Activated CD8-positive, alpha-beta memory T cell treated with anti-CD3 and anti-CD28 coated beads, Interleukin-2, amount 50 U/mL, for 48 hours (primary cell): ENCODE measurements around the gene APBB3.
A peak's percentile ranks its signal among the peaks of the same experiment; 100 is the strongest.

ENCODE experiments used
- DNase-seq: peaks from one replicate; pipeline ENCODE4 v3.0.0-alpha.2; 2020

Gene APBB3

GRCh38 chr5:140551872-140552271, 12.5 kb downstream of the APBB3 start:
- peak; percentile 40 for DNase-seq

GRCh38 chr5:140550147-140551079, 14.0 kb downstream of the APBB3 start:
- peak; percentile 43 for DNase-seq

- peak; percentile 51 for DNase-seq
Measured at GRCh38 chr5:140549237-140550144, 14.9 kb downstream of the APBB3 start.

- DNase-seq: peak; percentile 54
Measured at GRCh38 chr5:140548791-140549190, 15.6 kb downstream of the APBB3 start.

- peak; percentile 52 for DNase-seq
Measured at GRCh38 chr5:140548300-140548688, 16.1 kb downstream of the APBB3 start.

- DNase-seq: peak; percentile 90
Measured at GRCh38 chr5:140547508-140548299, 16.7 kb downstream of the APBB3 start, which contains the start of gene EIF4EBP3. Gene EIF4EBP3, plus strand, starts transcription at chr5:140547662. Its CDS starts 76 bp downstream, at chr5:140547738.

GRCh38 chr5:140546851-140547507, 17.4 kb downstream of the APBB3 start:
- no peak for DNase-seq

- DNase-seq: no peak
Measured at GRCh38 chr5:140545606-140546005, 18.8 kb downstream of the APBB3 start.

- DNase-seq: no peak
Measured at GRCh38 chr5:140544986-140545385, 19.4 kb downstream of the APBB3 start.

GRCh38 chr5:140542972-140543371, 21.4 kb downstream of the APBB3 start:
- no peak for DNase-seq

- no peak for DNase-seq
Measured at GRCh38 chr5:140540227-140540626, 24.2 kb downstream of the APBB3 start.

- DNase-seq: no peak
Measured at GRCh38 chr5:140524003-140524402, 40.4 kb downstream of the APBB3 start.

GRCh38 chr5:140513124-140513523, 51.3 kb downstream of the APBB3 start:
- no peak for DNase-seq

GRCh38 chr5:140509898-140510297, 54.5 kb downstream of the APBB3 start:
- no peak for DNase-seq
